ENCODE measurements around the gene SIAH1. TPM values are rescaled to one million over a fixed set of nuclear protein-coding genes. Genes with fewer than 3 reads are reported as not detected.

SIAH1 gene
- total RNA-seq, 1 experiment from 2014 or later: 18.6 TPM

GRCh38 chr16:48359983-48360382, 25.2 kb downstream of the SIAH1 start:
- H3K27me3 ChIP-seq (ENCODE audit: insufficient read depth, low read depth): no peaks in the 10 kb centered on the region
- TF ChIP-seq CTCF (conservative IDR thresholded peaks at IDR 0.05): no peak
- H3K9me3 ChIP-seq (ENCODE audit: insufficient read depth, low read depth): no peaks in the 10 kb centered on the region
- H3K4me2 ChIP-seq: no peak overlapping the region
- POLR2A ChIA-PET (ENCODE audit: unreplicated experiment): interaction anchor here (0.8 kb wide), 1 partner anchor 172 kb away, joined by 4 read pairs; no protein-coding TSS in a partner anchor
- no TSS peak for BruUV-seq (replicated peaks)
- no peak for DNase-seq
- H3K36me3 ChIP-seq (ENCODE audit: low read depth): peaks cover 11% of the 10 kb centered on the region; the same call in 1 of the 2 replicates
- peaks cover 65% of the 10 kb centered on the region for H3K79me2 ChIP-seq (ENCODE audit: low read depth)
- H3K4me1 ChIP-seq (replicated peaks; ENCODE audit: insufficient read depth): peaks cover 7% of the 10 kb centered on the region; the same call in 1 of the 2 replicates
- no peak overlapping the region for H2AFZ ChIP-seq
- H3K27ac ChIP-seq: no peak overlapping the region
- CTCF ChIA-PET: no interaction called here
- no peak overlapping the region for H3K4me3 ChIP-seq
- peaks cover 10% of the 10 kb centered on the region; the same call in 1 of the 2 replicates for H4K20me1 ChIP-seq (ENCODE audit: insufficient read depth)
- intact Hi-C loops (cut with micrococcal nuclease; ENCODE audit: unreplicated experiment): no loop called here
- no peaks in the 10 kb centered on the region for H3K9me2 ChIP-seq (ENCODE audit: insufficient read depth)
- peaks cover 23% of the 10 kb centered on the region; the same call in 1 of the 2 replicates for H3F3A ChIP-seq (ENCODE audit: insufficient read depth, low read depth)

- Histone ChIP-seq H3K79me2 (ENCODE audit: low read depth) (peaks cover 49% of the 10 kb centered on the region), H3K27ac (no peak overlapping the region), H3K4me1 (replicated peaks; ENCODE audit: insufficient read depth) (no peaks in the 10 kb centered on the region), H3K4me3 (no peak overlapping the region), H2AFZ (no peak overlapping the region), H3K36me3 (ENCODE audit: low read depth) (peaks cover 11% of the 10 kb centered on the region; the same call in 1 of the 2 replicates), H4K20me1 (ENCODE audit: insufficient read depth) (peaks cover 4% of the 10 kb centered on the region; the same call in 1 of the 2 replicates), H3K9me2 (ENCODE audit: insufficient read depth) (no peaks in the 10 kb centered on the region), H3F3A (ENCODE audit: insufficient read depth, low read depth) (peaks cover 23% of the 10 kb centered on the region; the same call in 1 of the 2 replicates), H3K9me3 (ENCODE audit: insufficient read depth, low read depth) (no peaks in the 10 kb centered on the region), H3K27me3 (ENCODE audit: insufficient read depth, low read depth) (no peaks in the 10 kb centered on the region), H3K4me2 (no peak overlapping the region)
- DNase-seq: no peak
- intact Hi-C loops (cut with micrococcal nuclease; ENCODE audit: unreplicated experiment): no loop called here
- BruUV-seq (replicated peaks): no TSS peak
- POLR2A ChIA-PET (ENCODE audit: unreplicated experiment): interaction anchor here (0.6 kb wide), 1 partner anchor 266 kb away, joined by 22 read pairs; no protein-coding TSS in a partner anchor
- TF ChIP-seq CTCF (conservative IDR thresholded peaks at IDR 0.05) (no peak), EZH2 (IDR thresholded peaks at IDR 0.05; ENCODE audit: low read depth) (no peak)
- CTCF ChIA-PET: no interaction called here
Measured at GRCh38 chr16:48358419-48358818, 26.8 kb downstream of the SIAH1 start.

GRCh38 chr16:48356633-48357376, 28.4 kb downstream of the SIAH1 start:
- Histone ChIP-seq H3K27ac (no peak overlapping the region), H2AFZ (no peak overlapping the region), H4K20me1 (ENCODE audit: insufficient read depth) (no peaks in the 10 kb centered on the region; the same call in 1 of the 2 replicates), H3K9me3 (ENCODE audit: insufficient read depth, low read depth) (no peaks in the 10 kb centered on the region), H3K9me2 (ENCODE audit: insufficient read depth) (no peaks in the 10 kb centered on the region), H3K4me3 (no peak overlapping the region), H3F3A (ENCODE audit: insufficient read depth, low read depth) (peaks cover 23% of the 10 kb centered on the region; the same call in 1 of the 2 replicates), H3K79me2 (ENCODE audit: low read depth) (peaks cover 33% of the 10 kb centered on the region), H3K4me2 (no peak overlapping the region), H3K36me3 (ENCODE audit: low read depth) (peaks cover 11% of the 10 kb centered on the region; the same call in 1 of the 2 replicates), H3K4me1 (replicated peaks; ENCODE audit: insufficient read depth) (no peaks in the 10 kb centered on the region), H3K27me3 (ENCODE audit: insufficient read depth, low read depth) (no peaks in the 10 kb centered on the region)
- POLR2A ChIA-PET (ENCODE audit: unreplicated experiment): no interaction called here
- intact Hi-C loops (cut with micrococcal nuclease; ENCODE audit: unreplicated experiment): no loop called here
- DNase-seq: no peak
- no TSS peak for BruUV-seq (replicated peaks)
- TF ChIP-seq CTCF (conservative IDR thresholded peaks at IDR 0.05) (no peak), EZH2 (IDR thresholded peaks at IDR 0.05; ENCODE audit: low read depth) (no peak)
- CTCF ChIA-PET: no interaction called here

Measured in PC-9 (cell line).